ENCODE measurements around the gene DCDC2.
"Not testable (repeated sequence)": the region's sequence is repeated elsewhere in the genome, so short reads cannot be mapped to it uniquely, and the experiment has no call there.

DCDC2 gene

GRCh38 chr6:24228681-24229255, 129.1 kb downstream of the DCDC2 start:
- in situ Hi-C loops (cut with MboI; ENCODE audit: low sequenced_read_pairs), result no loop called here

GRCh38 chr6:24228123-24228522, 129.7 kb downstream of the DCDC2 start:
- in situ Hi-C loops (cut with MboI; ENCODE audit: low sequenced_read_pairs), result no loop called here

GRCh38 chr6:24227556-24227955, 130.3 kb downstream of the DCDC2 start:
- in situ Hi-C loops (cut with MboI; ENCODE audit: low sequenced_read_pairs), result no loop called here

- in situ Hi-C loops (cut with MboI; ENCODE audit: low sequenced_read_pairs), result no loop called here
Measured at GRCh38 chr6:24226541-24226940, 131.3 kb downstream of the DCDC2 start.

GRCh38 chr6:24225838-24226237, 132.0 kb downstream of the DCDC2 start:
- in situ Hi-C loops (cut with MboI; ENCODE audit: low sequenced_read_pairs), result no loop called here

- in situ Hi-C loops (cut with MboI; ENCODE audit: low sequenced_read_pairs), result no loop called here
Measured at GRCh38 chr6:24223115-24223919, 134.5 kb downstream of the DCDC2 start.

- in situ Hi-C loops (cut with MboI; ENCODE audit: low sequenced_read_pairs), result no loop called here
Measured at GRCh38 chr6:24219670-24220069, 138.2 kb downstream of the DCDC2 start.

- in situ Hi-C loops (cut with MboI; ENCODE audit: low sequenced_read_pairs), result no loop called here
Measured at GRCh38 chr6:24214984-24215383, 142.9 kb downstream of the DCDC2 start.

- in situ Hi-C loops (cut with MboI; ENCODE audit: low sequenced_read_pairs), result no loop called here
Measured at GRCh38 chr6:24207413-24207812, 150.4 kb downstream of the DCDC2 start.

GRCh38 chr6:24205020-24205492, 152.8 kb downstream of the DCDC2 start:
- in situ Hi-C loops (cut with MboI; ENCODE audit: low sequenced_read_pairs), result no loop called here

- in situ Hi-C loops (cut with MboI; ENCODE audit: low sequenced_read_pairs), result not testable (repeated sequence)
Measured at GRCh38 chr6:24204113-24204512, 153.7 kb downstream of the DCDC2 start.

- in situ Hi-C loops (cut with MboI; ENCODE audit: low sequenced_read_pairs), result no loop called here
Measured at GRCh38 chr6:24197892-24198291, 160.0 kb downstream of the DCDC2 start.

GRCh38 chr6:24195836-24196597, 161.8 kb downstream of the DCDC2 start:
- in situ Hi-C loops (cut with MboI; ENCODE audit: low sequenced_read_pairs), result no loop called here

- in situ Hi-C loops (cut with MboI; ENCODE audit: low sequenced_read_pairs), result no loop called here
Measured at GRCh38 chr6:24194978-24195700, 162.7 kb downstream of the DCDC2 start.

- in situ Hi-C loops (cut with MboI; ENCODE audit: low sequenced_read_pairs), result no loop called here
Measured at GRCh38 chr6:24193364-24193763, 164.5 kb downstream of the DCDC2 start.

- in situ Hi-C loops (cut with MboI; ENCODE audit: low sequenced_read_pairs), result no loop called here
Measured at GRCh38 chr6:24191346-24191745, 166.5 kb downstream of the DCDC2 start.

GRCh38 chr6:24188578-24189080, 169.2 kb downstream of the DCDC2 start:
- in situ Hi-C loops (cut with MboI; ENCODE audit: low sequenced_read_pairs), result no loop called here

GRCh38 chr6:24187965-24188577, 169.8 kb downstream of the DCDC2 start:
- in situ Hi-C loops (cut with MboI; ENCODE audit: low sequenced_read_pairs), result no loop called here

GRCh38 chr6:24186349-24186748, 171.5 kb downstream of the DCDC2 start:
- in situ Hi-C loops (cut with MboI; ENCODE audit: low sequenced_read_pairs), result no loop called here

GRCh38 chr6:24183584-24183983, 174.3 kb downstream of the DCDC2 start:
- in situ Hi-C loops (cut with MboI; ENCODE audit: low sequenced_read_pairs), result no loop called here

Data from HL-60/S4 (cell line).